ENCODE data around the gene IVD.

IVD gene

DNA sequence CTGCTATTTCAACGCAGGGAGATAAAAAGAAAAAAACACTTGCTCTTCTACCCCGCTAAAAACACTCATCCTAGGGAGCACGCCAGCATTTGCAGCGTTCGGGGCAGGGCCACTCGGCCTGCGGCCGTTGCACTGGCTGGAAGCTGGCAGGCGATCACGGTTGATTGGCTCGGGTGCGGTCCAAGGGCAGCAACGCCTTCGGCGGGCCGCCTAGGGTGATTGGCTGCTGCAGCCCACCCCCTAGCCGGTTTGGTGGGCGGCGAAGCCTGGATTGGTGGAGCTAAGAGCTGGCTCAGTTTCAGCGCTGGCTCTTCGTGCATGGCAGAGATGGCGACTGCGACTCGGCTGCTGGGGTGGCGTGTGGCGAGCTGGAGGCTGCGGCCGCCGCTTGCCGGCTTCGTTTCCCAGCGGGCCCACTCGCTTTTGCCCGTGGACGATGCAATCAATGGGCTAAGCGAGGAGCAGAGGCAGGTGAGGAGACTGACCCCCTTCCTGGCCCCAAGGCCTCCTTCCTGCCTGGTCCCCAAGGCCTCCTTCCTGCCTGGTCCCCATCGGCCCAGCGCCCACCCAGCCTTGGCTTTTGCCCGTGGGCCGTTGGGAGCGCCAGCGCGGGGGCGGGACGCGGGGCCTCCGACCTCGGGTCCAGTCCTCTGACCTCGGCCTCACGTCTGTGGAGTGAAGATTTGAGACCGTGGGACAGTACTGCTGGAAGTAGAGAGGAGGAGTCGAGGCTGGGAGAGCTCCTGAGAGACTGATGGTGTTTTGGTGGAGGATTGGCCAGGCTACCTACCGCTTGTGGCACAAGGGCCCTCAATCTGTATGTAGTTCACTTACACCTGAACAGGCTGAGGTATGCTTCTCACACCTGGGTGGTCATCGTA, at the start of gene IVD:
TSS of gene IVD (plus strand) at position 295 of the 881 bp plus-strand sequence. CDS start at position 328, 33 bp downstream.
- DNase-seq (ENCODE audit: low read depth in 2 of 2, low spot score in 1 of 2) = peak; percentile 79 to 81

DNA sequence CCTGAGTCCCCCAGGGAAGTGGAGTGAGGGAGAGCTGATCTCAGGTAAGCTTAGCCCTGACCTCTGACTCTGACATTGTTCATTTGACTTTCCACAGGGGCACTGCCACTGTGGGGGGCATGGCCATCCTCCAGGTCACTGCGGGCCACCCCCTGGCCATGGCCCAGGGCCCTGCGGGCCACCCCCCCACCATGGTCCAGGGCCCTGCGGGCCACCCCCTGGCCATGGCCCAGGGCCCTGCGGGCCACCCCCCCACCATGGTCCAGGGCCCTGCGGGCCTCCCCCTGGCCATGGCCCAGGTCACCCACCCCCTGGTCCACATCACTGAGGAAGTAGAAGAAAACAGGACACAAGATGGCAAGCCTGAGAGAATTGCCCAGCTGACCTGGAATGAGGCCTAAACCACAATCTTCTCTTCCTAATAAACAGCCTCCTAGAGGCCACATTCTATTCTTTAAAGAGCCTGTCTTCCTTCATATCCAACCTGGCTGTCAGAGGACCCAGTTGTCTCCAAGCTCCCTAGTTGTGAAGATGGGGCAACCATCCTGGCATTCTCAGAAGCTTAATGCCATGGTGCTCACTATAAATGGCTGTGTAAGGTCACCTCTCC, 49.5 kb upstream of the IVD start:
- DNase-seq (ENCODE audit: low read depth in 2 of 2, low spot score in 1 of 2) = no peak

DNA sequence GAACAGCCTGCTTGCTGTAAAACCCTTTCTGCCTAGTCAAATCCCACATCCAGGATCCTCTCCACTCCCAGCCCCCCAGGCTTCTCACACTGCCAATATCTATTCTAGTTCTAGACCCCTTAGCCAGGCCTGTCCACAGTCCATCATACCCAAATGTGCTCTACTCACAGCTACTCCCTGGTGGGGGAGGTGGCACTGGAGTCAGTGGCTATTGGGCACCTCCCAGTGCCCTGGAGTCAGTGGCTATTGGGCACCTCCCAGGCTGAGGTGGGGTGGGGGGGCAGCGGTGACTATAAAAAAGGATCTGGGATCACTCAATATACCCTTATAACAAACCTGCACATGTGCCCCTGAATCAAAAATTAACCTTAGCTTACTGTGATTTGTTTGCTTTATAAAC, 48.3 kb upstream of the IVD start:
- DNase-seq (ENCODE audit: low read depth in 2 of 2, low spot score in 1 of 2) = no peak

DNA sequence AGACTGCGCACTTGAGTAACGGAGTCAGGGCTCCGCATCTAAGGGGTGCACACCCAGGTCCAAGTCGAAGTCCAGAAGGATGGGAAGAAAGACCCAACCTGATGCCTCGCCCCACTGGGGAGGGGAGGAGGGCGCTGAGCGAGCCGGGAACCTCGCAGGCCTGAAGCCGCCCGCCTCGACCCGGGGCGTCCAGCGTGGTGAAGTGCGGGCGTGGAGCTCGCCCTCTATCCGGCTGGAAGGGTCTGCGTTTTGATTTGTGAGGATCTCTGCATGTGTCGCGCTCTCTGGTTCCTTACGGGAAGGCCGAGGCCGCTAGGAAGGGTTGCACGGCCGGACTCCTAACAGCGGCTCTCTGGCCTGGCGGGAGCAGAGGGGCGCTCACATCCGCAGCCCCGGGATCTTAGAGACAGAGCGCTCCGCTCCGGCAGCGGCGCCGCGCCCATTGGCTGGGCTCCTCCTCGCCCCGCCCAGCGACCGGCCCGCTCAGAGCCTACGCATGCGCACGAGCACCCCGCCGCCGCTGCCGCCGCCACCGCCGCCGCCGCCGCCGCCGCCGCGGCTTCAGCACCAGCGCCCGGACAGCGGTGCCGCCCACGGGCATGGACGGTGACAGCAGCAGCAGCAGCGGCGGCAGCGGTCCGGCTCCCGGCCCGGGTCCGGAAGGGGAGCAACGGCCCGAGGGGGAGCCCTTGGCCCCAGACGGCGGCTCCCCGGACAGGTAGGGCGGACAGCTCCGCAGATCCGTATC, 47.7 kb upstream of the IVD start, which contains the start of gene DISP2:
TSS of gene DISP2 (plus strand) at position 497 of the 748 bp plus-strand sequence. CDS start at position 600, 103 bp downstream.
- peak; percentile 62 to 80 for DNase-seq (ENCODE audit: low read depth in 2 of 2, low spot score in 1 of 2)

DNA sequence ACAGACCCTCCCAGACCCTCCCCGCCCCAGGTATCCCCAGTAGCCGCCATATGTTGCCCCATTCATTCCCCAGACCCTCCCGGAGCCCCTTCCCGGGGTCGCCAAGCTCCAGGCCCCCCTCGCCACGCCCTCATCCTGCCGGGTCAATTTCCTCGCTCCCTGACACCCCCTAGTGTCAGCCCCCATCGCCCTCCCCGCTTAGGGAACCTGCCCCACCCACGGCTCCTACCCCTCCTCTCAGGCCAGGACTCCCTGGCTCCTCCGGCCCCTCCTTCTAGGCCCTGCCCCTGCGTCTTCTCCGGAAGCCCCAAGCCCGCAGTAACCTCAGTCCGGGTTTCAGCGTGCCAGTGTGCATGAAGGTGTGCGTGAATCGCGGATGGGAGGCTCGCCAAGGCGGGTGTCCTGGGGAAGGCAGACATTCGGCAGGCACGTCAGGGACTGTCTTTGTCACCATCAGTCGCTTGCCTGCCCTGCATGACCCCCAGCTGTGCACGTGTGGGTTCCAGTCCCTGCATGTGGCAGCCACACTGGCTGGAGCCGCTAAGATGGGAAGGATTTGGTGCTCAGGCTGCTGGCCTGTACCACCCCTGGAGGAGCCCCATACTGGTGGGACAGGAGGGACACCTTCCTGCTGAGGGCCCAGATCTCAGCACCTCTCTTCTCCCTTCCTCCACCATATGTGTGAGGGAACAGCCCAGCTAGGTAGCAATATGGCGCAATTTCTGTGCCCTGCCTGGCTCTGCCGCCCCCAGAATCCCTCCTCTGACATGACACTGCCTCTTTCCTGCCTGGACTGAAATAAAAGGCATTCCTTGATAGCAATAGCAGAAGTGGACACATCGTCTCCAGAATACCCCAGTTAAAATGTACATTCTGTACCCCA, 46.9 kb upstream of the IVD start:
- DNase-seq (ENCODE audit: low read depth in 2 of 2, low spot score in 1 of 2) = no peak

DNA sequence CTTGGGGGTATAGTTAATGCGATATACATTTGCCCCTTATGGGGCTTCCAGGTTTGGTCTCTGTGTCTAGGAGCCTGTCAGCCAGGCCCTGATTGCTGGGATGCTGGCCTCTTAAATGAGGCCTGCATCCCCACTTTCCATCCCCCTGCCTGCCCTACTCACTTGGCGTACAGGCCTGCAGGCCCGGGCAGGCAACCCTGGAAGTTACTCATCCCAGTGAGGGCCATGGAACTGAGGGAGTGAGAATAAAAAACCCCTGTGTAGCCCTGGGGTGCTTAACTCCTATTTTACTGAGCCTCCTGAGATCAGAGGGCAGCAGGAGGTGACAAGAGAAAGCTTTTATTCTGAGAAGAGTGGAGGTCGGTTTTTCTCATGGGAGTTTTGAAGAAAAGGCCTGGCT, 45.6 kb upstream of the IVD start:
- no peak for DNase-seq (ENCODE audit: low read depth in 2 of 2, low spot score in 1 of 2)

DNA sequence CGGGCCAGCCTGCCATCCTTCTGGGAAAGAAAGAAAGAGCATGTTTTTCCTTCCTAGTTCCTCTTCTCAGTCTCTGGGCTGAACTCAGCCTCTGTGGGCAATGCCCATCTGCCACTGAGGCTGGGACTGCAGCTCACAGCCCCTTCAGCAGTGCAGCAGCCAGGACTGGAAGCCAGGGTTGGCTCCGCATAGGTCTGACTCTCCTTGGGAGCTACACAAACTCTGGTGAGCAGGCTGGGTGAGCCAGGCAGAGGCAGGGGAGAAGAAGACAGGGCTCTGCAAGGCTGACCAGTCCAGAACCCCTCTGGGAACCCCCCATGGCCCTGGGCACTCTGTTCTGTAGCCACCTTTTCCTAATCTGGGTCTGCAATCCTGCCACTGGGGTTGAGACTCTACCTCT, 44.0 kb upstream of the IVD start:
- DNase-seq (ENCODE audit: low read depth in 2 of 2, low spot score in 1 of 2) = no peak

DNA sequence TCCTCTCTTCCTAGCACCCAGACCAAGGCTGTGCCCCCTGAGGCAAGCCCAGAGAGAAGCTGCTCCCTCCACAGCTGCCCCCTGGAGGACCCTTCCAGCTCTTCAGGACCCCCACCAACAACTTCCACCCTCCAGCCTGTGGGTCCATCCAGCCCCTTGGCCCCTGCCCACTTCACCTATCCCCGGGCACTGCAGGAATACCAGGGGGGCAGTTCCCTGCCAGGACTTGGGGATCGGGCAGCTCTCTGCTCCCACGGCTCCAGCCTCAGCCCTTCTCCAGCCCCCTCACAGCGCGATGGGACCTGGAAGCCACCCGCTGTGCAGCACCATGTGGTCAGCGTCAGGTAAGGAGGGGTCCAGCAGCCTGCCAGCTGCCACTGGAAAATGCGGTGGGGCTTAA, 42.0 kb upstream of the IVD start:
- no peak for DNase-seq (ENCODE audit: low read depth in 2 of 2, low spot score in 1 of 2)

DNA sequence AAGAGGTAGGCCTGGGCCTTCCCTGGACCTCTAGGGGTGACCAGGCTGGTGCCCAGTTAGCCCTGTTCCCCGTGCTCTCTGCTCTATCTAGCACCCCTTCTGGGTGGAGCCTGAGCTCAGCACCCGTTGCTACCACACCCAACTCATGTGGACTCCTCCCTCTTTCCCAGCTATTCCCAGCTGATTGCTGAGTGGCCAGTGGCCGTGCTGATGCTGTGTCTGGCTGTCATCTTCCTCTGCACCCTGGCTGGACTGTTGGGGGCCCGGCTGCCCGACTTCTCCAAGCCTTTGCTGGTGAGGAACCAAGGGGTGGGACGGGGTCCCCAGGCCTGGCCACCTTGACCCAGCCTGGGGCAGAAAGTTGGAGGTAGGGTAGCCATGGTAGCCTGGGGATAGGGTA, 41.3 kb upstream of the IVD start:
- DNase-seq (ENCODE audit: low read depth in 2 of 2, low spot score in 1 of 2) = no peak

DNA sequence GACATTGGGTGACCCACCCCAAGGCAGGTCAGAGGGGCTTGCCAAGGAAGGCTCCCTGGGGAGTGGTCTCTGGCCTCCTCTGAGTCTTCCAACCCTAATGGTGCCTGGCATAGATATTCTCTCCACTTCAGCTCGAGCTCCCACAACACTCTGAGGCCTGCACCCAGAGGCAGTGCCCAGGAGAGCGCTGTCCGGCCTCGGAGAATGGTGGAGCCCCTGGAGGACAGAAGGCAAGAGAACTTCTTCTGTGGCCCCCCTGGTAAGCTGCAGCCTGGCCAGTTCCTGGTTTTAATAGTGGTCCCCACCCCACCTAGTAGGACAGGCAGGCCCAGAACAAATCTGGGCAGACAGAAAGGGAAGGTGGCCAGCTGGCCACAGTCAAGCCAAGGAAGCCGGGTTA, 40.6 kb upstream of the IVD start:
- DNase-seq (ENCODE audit: low read depth in 2 of 2, low spot score in 1 of 2) = no peak

DNA sequence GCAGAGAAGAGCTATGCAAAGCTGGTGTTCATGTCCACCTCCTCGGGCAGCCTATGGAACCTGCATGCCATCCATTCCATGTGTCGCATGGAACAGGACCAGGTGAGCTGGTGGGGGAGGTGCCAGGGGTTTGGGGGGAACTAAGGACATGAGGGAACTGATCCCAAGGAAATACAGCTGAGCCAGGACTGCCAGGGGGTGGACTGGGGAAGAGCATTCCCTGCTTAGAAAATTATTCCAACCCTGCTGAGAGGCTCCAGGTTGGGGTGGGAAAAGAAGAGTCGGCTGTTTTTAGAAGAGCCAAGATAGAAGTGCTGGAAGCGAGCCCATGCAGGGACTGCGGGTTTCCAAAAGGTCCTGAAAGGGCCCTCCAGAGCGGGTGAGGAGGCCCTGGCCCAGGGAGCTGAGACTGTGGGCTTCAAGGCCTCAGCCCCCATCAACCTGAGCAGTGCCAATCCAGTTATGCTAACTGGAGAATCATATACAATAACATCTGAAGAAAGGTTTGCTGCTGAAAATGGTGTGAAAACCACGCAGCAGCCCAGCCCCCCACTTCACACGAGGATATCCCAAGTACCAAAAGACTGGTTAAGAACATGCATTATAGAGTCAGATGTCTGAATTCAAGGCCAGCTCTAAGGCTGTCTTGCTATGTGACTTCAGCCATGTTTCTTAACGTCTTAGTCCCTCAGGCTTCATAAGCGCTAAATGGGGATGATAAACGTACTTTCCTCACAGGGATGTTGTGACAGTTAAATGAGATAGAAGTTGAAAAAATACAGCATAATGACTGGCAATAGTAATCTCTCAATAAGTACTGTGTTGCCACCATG, 39.8 kb upstream of the IVD start:
- no peak for DNase-seq (ENCODE audit: low read depth in 2 of 2, low spot score in 1 of 2)

DNA sequence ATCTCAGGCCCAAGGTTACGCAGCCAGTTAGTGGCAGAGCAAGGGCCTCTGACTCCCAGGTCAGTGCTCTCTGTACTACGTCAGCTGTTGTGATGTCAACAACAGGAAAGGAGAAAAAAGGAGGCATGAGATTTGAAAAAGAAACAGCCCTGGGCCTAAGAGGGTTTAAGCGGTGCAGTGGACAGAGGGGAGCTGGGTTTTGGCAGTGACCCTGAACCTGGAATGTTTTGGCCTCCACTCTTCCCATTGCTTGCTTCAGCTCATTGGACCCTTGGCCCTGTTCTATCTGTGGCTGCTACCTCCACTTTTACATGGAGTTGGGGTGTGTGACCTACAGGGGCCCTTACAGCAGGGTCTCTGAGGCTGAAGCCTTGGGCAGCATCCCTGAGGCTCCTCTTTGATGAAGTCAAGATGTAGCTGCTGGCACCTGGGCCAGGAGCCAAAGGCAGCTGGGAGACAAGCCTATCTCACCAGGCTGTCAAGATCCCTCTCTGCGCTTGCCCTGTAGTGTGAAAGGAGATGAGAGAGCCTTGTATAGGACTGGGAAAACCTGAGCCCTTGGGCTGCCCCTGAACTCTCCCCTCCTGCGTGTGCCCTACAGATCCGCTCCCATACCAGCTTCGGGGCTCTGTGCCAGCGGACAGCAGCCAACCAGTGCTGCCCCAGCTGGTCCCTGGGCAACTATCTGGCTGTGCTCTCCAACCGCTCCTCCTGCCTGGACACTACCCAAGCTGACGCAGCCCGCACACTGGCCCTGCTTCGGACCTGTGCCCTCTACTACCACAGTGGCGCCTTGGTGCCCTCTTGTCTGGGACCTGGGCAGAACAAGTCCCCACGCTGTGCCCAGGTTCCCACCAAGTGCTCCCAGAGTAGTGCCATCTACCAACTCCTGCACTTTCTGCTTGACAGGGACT, 38.9 kb upstream of the IVD start:
- DNase-seq (ENCODE audit: low read depth in 2 of 2, low spot score in 1 of 2) = no peak

DNA sequence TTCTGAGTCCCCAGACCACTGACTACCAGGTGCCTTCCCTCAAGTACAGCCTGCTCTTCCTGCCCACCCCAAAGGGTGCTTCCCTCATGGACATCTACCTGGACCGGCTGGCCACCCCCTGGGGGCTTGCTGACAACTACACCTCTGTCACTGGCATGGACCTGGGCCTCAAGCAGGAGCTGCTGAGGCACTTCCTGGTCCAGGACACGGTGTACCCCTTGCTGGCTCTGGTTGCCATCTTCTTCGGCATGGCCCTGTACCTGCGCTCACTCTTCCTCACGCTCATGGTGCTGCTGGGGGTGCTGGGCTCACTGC, 38.3 kb upstream of the IVD start:
- DNase-seq (ENCODE audit: low read depth in 2 of 2, low spot score in 1 of 2) = no peak

DNA sequence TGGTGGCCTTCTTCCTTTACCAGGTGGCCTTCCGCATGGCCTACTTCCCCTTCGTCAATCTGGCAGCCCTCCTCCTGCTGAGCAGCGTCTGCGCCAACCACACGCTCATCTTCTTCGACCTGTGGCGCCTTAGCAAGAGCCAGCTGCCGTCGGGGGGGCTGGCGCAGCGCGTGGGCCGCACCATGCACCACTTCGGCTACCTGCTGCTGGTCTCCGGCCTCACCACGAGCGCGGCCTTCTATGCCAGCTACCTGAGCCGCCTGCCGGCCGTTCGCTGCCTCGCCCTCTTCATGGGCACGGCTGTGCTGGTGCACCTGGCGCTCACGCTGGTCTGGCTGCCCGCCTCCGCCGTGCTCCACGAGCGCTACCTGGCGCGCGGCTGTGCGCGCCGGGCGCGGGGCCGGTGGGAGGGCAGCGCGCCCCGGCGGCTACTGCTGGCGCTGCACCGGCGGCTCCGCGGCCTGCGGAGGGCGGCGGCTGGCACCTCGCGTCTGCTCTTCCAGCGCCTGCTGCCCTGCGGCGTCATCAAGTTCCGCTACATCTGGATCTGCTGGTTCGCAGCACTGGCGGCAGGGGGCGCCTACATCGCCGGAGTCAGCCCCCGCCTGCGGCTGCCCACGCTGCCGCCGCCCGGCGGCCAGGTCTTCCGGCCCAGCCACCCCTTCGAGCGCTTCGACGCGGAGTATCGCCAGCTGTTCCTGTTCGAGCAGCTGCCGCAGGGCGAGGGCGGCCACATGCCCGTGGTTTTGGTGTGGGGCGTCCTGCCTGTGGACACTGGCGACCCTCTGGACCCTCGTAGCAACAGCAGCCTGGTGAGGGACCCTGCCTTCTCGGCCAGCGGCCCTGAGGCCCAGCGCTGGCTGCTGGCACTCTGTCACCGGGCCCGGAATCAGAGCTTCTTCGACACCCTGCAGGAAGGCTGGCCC, 37.6 kb upstream of the IVD start:
- DNase-seq (ENCODE audit: low read depth in 2 of 2, low spot score in 1 of 2) = peak; percentile 66 to 68

DNA sequence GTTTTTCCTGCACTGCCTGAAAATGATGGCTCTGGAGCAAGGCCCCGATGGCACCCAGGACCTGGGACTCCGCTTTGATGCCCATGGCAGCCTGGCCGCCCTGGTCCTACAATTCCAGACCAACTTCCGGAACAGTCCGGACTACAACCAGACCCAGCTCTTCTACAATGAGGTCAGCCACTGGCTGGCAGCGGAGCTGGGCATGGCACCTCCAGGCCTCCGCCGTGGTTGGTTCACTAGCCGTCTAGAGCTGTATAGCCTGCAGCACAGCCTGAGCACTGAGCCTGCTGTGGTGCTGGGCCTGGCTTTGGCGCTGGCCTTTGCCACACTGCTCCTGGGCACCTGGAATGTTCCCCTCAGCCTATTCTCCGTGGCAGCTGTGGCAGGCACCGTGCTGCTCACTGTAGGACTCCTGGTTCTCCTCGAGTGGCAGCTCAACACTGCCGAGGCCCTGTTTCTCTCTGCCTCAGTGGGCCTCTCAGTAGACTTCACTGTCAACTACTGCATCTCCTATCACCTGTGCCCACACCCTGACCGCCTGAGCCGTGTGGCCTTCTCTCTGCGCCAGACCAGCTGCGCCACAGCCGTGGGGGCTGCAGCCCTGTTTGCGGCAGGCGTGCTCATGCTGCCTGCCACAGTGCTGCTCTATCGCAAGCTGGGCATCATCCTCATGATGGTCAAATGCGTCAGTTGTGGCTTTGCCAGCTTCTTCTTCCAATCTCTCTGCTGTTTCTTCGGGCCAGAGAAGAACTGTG, 36.7 kb upstream of the IVD start:
- DNase-seq (ENCODE audit: low read depth in 2 of 2, low spot score in 1 of 2) = no peak

DNA sequence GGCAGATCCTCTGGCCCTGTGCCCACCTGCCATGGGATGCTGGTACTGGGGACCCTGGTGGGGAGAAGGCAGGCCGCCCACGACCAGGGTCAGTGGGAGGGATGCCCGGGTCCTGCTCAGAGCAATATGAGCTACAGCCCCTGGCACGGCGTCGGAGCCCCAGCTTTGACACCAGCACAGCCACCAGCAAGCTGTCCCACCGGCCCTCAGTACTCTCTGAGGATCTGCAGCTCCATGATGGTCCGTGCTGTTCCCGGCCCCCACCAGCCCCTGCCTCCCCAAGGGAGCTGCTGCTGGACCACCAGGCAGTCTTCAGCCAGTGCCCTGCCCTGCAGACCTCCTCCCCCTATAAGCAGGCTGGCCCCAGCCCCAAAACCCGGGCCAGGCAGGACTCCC, 36.1 kb upstream of the IVD start:
- DNase-seq (ENCODE audit: low read depth in 2 of 2, low spot score in 1 of 2) = no peak

DNA sequence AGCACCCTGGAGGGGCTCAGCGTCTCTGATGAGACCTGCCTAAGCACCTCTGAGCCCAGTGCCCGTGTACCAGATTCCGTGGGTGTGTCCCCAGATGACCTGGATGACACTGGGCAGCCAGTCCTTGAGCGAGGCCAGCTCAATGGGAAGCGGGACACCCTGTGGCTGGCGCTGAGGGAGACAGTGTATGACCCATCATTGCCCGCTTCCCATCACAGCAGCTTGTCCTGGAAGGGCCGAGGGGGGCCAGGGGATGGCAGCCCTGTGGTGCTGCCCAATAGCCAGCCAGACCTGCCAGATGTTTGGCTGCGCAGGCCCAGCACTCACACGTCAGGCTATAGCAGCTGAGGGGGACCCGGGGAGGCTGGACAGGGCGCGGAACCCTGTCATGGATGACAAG, 35.6 kb upstream of the IVD start:
- no peak for DNase-seq (ENCODE audit: low read depth in 2 of 2, low spot score in 1 of 2)
